Heart left ventricle (tissue), 13 donors: Measurements from ENCODE around the gene TLE5.

ENCODE experiments used
- POLR2A ChIP-seq, 2 donors: fragments of 450-650 bp; IDR thresholded peaks; one replicate each; pipeline ENCODE4 v1.6.1; 2017; ENCODE audit warnings: antibody characterized with exemption in 2 of 2, mild to moderate bottlenecking in 2 of 2, moderate library complexity in 2 of 2
- TF ChIP-seq, protein P1 (sequence below), 12 donors: fragments of 200-600 bp; sonication (generic) in 4 of 12; IDR thresholded peaks; one replicate each; pipeline versions ENCODE4 v1.5.0 to v1.8.0; 2018 to 2022; ENCODE audit warnings: antibody characterized with exemption in 12 of 12, mild to moderate bottlenecking in 5 of 12
- donor health status: ischemic (EF 13 %, LVEDD 7.1; RV severe dilation, severe dysfunction).
- donor health status: DM: no; HTN: yes; CAD: no.
- donor health status: DM: no; HTN: no; CAD: no.
- donor health status: ischemic (EF 25% LVEDD 6.9; RV normal size, moderate dysfunction).
- donor health status: ischemic (EF 25% LVEDD 5.7; RV mildly dilated, moderate dysfunction).
- donor health status: ischemic (EF 35%, LVEDD 5.7; RV mildly dilated, moderate dysfunction).
- donor health status: nonischemic (EF 11% LVEDD 7.7; RV severe dilation, severe dysfunction).
- donor health status: DM: yes; HTN: yes; CAD: no.
- donor health status: PGD.
- donor health status: ischemic (EF 29% LVEDD 5.4; RV normal size, mild dysfunction).
- donor health status: nonischemic (EF 23%, LVEDD 6.1; RV moderate dilation, normal function).

DNA sequence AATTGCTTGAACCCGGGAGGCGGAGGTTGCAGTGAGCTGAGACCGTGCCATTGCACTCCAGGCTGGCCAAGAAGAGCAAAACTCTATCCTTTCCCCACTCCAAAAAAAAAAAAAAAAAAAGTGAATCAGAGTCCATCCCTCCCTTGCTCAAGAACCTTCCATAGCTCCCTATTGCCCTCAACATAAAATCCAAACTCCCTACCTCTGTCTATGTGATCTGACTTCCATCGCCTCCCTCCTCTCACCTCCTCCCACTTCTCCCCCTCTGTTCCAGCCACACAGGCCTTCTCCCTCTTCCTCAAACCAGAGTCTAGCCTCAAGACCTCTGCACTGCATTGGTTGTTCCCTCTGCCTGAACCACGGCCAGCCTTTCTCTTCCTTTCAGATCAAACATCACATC is 23.2 kb downstream of the TLE5 start:
- TF ChIP-seq, protein P1, sequence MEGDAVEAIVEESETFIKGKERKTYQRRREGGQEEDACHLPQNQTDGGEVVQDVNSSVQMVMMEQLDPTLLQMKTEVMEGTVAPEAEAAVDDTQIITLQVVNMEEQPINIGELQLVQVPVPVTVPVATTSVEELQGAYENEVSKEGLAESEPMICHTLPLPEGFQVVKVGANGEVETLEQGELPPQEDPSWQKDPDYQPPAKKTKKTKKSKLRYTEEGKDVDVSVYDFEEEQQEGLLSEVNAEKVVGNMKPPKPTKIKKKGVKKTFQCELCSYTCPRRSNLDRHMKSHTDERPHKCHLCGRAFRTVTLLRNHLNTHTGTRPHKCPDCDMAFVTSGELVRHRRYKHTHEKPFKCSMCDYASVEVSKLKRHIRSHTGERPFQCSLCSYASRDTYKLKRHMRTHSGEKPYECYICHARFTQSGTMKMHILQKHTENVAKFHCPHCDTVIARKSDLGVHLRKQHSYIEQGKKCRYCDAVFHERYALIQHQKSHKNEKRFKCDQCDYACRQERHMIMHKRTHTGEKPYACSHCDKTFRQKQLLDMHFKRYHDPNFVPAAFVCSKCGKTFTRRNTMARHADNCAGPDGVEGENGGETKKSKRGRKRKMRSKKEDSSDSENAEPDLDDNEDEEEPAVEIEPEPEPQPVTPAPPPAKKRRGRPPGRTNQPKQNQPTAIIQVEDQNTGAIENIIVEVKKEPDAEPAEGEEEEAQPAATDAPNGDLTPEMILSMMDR (IDR thresholded peaks at IDR 0.05): no peak
- no peak for TF ChIP-seq POLR2A (IDR thresholded peaks at IDR 0.05)
